ENCODE results near the gene FAM200A.
"Not testable (repeated sequence)": the region's sequence is repeated elsewhere in the genome, so short reads cannot be mapped to it uniquely, and the experiment has no call there.

FAM200A gene

DNA sequence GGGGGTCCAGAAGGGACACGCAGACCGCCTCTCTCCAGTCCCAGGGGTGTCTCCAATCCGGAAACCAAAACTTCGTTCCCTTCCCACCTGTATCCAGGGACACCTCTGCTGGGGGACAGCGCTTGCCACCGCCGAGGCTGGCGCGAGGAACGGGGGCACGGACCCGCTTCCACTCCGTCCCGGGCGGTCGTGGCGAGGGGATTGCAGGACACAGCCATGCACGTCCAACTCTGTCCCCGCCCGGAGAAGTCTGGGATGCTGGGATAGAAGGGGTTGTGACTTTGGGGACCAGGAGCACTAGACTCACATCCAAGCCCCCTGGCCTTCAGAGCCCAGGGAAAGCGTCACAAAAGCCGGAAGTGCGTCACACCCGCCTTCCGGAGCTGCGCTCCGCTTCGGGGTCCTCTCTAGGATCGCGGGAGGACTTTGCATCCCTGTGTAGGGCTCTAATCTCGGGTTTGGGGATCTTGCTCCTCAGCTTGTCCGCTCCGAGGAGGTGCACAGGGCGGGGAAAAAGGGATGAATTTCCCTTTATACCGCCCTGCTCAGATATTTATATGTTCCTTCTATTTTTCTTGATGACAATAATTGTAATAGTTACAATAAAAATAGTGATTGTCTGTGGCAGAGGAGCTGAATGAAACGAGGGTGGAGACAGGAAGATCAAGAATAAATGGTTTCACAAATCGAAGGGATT lies at the start of gene FAM200A:
FAM200A (minus strand) TSS at position 348 of the 697 bp plus-strand sequence. CDS start 3,707 bp downstream, outside the sequence.
- peak; percentile 100 for ATAC-seq

DNA sequence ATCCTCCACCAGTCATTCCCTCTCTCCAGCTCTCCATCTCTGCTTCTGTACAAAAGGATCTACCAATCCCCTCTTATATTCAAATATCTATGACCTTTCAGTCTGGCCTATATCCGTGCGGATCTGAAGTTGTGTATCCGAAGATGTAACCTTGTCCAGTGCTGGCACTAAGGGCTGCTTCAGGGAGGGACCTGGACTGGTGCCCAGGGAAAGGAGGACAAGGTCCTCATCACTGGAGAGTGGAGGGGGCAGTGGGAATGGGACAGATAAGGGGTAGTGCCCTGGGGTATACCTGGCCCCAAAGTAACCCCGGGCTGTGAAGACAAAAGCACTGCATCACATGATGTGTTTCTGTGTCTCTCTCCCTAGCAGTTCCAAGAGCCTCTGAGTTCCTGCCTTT lies 47.9 kb upstream of the FAM200A start:
- no peak for ATAC-seq

More for the DNA sequence above, at the start of gene FAM200A:
- DNase-seq, result peak; percentile 88

DNA sequence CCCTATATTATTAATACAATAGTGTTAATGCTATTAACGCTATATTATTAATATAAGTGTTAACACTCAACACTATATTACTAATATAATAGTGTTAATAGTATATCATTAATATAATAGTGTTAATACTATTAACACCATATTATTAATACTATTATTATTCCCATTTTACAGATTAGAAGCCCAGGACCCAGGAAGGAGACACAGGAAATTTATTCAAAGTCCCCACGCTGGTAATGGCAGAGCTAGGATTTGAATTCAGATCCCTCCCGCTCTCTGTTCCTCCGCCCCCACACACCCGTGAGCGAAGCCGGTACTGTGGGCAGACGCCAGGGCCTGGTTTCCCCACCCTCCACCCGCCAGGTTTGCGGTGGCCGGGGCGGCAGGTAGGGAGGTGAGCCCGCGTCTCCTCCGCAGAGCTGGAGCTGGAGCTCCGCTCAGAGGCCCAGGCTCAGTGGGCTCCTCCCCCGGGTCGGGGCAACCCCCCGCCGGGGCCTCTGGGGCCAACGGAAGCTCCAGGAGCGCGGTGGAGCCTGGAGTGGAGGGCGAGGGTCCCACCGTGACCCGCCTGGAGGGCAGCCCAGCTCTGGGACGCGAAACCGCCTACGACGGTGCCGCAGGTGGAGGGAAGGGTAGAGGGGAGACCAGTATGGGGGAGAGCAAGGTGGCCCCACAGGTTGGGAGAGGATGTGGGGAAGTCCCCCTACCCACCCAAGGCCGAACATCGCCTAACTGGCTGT lies 46.0 kb upstream of the FAM200A start, which contains the start of gene TMEM225B:
TMEM225B (plus strand) TSS at position 506 of the 740 bp plus-strand sequence. CDS start 6,122 bp downstream, outside the sequence.
- ATAC-seq (no peak), DNase-seq (no peak)

More for the DNA sequence above, 47.9 kb upstream of the FAM200A start:
- no peak for DNase-seq

DNA sequence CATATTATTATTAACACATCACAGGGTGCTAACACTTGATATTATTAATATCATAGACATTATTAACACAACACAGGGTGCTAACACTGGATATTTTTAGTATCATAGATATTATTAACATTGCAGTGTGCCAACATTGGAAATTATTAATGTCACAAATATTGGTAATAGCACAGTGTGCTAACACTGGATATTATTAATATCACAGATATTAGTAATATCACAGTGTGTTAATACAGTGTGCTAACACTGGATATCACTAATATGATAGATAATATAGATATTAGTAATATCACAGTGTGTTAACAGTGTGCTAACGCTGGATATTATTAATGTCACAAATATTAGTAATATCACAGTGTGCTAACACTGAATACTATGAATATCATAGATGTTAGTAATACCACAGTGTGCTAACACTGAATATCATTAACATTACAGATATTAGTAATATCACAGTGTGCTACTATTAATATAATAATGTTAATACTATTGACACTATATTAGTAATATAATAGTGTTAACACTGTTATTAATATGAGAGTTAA lies 44.6 kb upstream of the FAM200A start:
- no peak for ATAC-seq

DNA sequence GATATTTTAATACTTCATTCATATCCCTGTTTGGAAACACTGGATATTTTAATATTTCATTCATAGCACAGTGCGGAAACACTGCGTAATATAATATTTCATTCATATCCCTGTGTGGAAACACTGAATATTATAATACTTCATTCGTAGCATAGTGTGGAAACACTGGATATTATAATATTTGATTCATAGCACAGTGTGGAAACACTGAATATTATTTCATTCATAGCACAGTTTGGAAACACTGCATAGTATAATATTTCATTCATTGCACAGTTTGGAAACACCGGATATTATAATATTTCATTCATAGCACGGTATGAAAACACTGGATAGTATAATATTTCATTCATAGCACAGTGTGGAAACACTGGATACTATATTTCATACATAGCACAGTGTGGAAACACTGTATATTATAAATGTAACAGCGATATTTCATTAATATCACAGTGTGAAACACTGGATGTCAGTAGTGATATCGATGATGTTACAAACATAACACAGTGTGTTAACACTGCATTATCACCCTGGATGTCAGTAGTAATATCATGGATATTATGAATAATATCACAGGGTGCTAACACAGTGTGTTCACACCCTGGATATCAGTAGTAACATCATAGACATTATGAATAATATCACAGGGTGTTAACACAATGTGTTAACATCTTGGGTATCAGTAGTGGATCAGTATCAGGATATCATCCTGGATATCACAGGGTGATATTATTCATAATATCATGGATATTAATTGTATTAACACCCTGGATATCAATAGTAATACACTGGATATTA lies 43.2 kb upstream of the FAM200A start:
- ATAC-seq, result peak; percentile 58
- DNase-seq, result no peak

More for the DNA sequence above, 44.6 kb upstream of the FAM200A start:
- no peak for DNase-seq

DNA sequence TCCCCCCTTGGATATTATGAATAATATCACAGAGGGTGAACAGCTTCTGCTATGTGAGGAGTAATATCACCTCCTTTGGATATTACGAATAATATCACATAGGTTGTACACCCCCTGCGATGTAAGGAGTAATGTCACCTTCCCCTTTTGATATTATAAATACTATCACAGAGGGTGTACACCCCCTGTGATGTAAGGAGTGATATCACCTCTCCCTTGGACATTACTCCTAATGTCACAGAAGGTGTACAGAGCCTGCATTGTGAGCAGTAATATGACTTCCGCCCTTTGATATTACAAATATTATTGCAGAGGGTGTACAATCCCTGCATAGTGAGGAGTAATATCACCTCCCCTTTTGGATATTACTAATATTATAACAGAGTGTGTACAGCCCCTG lies 37.0 kb upstream of the FAM200A start:
- ATAC-seq, result peak; percentile 27
- DNase-seq, result no peak

DNA sequence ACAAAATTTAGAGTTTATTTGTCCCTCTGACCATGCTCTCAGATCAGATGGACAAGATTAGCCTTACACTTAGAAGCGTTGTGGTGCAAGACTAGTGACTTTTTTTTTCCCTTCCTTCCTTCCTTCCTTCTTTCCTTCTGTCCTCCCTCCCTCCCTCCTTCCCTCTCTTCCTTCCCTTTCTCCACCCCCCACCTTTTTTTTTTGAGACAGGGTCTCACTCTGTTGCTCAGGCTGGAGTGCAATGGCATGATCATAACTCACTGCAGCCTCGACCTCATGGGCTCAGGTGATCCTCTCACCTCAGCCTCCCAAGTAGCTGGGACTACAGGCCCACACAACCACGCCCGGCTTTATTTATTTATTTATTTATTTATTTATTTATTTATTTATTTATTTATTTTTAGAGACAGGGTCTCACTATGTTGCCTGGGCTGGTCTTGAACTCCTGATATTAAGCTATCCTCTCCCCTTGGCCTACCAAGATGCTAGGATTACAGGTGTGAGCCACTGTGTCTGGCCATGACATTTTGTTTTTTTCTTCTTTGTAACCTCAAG lies 28.9 kb upstream of the FAM200A start:
- ATAC-seq, result not testable (repeated sequence)

DNA sequence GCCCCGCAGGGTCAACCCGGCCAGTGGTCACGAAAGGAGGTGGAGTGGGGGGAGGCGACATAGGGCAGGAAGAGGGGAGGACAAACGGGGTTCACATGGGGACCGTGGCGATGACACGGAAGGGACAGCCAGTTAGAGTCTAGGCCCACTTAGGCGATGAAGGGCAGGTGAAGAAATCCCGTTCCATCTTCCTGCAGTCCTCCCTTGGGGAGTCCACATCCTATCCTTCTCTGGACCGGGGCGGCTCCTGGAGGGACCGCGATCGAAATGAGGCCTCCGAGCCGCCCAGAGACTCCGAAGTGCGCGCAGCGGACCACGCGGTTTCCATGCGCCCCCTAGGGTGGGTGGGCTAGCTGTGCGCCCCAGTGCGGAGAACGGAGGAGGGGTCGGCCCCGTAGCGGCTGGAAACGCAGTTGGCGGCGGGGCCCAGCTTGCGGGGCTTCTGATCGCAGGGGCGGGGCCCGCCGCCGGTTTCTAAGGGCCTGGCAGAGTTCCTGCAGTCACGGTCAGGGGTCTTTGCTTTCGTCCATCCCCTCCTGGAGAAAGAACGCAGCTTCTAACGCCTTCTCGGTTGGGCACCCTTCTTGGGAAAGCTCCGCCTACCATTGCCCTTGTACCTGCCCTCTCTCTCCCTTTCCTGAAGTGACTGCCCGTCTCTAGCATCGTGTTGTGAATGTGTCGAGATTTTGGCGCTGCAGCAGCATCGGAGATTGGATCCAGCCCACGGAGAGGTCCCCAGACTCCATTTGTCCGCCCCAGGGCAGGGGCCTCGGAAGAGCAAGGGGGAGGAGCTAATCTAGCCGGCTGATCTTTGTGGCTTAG lies 28.3 kb upstream of the FAM200A start:
- DNase-seq (peak; percentile 69), ATAC-seq (peak; percentile 76)

More for the DNA sequence above, 28.9 kb upstream of the FAM200A start:
- not testable (repeated sequence) for DNase-seq

DNA sequence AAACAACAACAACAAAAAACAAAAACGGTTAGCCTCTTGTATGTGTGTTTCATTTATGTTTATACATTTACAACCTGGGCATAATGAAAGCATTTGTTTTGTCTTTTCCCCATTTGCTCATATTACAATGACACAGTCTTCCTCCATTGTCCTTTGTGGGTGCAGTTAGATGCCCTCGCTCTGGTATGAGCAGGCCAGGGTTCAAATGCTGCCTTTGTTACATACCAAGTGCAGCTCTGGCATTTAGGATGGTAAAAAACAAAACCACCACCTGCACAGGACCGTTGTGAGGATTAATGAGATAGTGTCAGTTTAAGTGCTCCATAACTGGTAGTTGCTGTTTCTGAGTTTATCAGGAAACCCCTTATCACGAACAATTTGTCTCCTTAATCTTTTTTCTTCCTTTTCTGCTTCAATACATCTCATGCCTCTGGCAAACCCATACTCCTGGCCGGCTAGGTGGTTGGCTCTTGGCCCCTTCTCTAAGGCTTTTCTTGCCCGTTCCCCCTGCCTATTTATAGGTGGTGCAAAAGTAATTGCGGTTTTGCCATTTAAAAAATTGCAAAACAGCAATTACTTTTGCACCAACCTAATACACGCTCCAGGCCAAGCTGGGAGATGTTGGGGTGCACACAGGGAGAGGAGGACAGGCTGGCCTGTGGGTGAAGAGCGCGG lies 27.5 kb upstream of the FAM200A start:
- ATAC-seq (no peak), DNase-seq (no peak)

DNA sequence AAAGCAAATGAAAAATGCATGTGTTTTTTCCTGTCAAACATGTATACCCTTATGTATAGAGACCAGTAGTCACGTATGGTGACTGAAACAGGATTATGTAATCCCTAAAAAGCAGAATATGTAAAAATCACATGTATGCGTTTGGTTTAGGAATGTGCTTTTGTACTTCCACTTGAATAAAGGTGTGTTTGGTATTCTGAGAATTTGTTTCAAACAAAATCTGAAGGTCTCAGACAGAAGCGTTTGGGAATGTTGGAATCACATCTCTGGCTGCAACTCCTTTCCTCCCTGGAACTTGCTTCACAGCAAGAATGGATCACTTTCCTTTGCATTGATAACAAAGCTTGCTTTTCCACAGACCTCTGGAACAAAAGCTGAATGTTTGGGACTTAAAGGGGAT lies 24.3 kb upstream of the FAM200A start:
- ATAC-seq (no peak), DNase-seq (no peak)

DNA sequence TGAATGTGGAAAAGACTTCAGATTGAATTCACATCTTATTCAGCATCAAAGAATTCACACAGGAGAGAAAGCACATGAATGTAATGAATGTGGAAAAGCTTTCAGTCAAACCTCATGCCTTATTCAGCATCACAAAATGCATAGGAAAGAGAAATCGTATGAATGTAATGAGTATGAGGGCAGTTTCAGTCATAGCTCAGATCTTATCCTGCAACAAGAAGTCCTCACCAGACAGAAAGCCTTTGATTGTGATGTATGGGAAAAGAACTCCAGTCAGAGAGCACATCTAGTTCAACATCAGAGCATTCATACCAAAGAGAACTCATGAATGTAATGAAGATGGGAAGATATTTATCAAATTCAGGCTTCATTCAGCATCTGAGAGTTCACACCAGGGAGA lies 21.3 kb upstream of the FAM200A start:
- DNase-seq (no peak), ATAC-seq (no peak)

DNA sequence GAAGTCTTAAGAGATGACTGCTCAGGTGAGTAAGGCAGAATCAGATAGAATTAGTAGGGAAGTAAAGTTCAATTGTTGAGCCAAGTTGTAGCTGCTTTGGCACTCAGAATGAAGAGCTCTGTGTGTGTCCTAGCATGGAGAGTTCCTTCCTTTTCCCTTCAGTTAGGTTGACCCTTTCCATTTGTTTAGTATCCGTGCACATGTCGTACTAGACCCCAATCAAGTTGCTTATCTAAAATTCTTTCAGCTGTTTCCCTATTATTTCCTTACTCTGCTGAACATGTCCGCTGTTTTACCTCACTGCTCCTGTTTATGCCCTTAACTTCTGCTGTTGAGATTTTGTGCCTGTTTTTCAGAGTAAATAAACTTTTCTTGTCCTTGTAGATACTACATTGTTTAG lies 19.9 kb upstream of the FAM200A start:
- DNase-seq (no peak), ATAC-seq (no peak)

DNA sequence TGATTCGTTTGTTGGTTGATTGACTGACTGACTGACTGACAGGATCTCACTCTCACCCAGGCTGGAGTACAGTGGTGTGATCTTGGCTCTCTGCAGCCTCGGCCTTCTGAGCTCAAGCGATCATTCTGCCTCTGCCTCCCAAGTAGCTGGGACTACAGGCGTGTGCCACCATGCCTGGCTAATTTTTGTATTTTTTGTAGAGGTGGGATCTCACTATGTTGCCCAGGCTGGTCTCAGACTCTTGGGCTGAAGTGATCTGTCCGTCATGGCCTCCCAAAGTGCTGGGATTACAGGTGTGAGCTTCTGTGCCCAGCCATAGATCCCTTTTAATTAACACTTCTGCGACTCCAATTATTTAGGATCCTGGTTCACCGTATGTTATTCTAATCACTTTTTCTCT lies 16.9 kb upstream of the FAM200A start:
- DNase-seq, ATAC-seq: not testable (repeated sequence)

DNA sequence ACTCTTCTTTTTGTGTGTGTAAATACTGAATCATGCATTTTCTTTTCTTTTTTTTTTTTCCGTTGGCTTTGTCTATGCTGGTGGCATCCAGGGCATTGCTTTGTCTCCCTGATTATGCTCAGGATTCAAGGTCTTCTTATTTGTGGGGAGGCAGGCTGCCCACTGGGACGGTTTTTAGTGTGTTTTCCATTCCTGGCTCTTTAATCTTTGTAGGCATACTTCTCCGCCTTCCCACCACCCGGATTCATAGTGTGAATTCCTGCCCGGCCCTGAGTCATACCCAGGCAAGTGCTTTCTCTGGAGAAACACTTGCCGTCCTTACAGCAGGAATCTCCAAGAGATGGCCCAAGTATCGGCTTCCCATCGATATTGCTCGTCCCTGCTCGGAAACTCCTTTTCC lies 11.7 kb upstream of the FAM200A start:
- no peak for ATAC-seq
- no peak for DNase-seq

DNA sequence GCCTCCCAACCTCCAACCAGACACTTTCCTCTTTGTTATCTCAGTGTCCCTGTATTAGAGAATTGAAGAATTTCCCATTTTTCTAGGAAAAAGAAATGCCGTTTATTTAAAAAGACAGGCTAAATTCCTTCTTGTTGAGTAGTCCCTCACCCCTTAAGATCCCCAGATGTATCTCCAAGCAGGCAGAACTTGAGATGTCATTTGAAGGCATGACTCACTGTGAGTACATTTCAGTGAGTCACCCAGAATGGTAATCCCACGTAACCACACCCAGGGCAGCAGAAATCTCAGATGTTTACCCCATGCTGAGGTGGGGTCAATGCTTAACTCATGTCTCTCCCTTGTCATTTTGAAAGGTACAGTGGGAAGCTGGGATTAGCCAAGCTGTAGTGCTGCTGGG lies 10.9 kb upstream of the FAM200A start:
- peak; percentile 71 for ATAC-seq
- peak; percentile 52 for DNase-seq

DNA sequence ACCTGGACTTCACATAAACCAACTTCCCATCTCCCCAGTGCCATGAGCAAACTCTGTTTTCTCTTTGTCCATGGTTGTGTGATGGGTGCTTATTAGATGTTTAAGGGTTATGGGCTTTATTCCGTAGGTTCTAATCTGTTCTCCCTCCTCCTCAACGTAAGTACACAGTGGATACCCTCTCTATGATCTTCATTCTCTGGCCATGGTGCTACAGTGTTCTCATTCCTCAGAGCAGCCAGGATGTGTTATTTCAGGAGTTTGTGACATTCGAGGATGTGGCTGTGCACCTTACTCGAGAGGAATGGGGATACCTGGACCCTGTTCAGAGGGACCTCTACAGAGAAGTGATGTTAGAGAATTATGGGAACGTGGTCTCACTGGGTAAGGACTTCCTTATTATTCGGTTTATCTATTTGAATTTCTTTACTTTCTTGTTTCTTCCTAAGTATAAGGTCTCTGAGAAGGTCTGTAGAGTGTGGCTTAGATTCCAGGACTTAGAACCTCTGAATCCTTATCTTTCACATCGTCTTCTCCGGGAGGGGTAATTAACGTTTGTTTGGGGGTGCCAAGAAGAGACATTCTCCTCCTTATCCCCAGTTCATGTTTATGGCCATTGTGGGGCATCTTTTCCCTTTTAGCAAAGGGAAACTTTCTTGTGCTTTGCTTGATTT lies 10.3 kb upstream of the FAM200A start:
- DNase-seq (no peak), ATAC-seq (no peak)

DNA sequence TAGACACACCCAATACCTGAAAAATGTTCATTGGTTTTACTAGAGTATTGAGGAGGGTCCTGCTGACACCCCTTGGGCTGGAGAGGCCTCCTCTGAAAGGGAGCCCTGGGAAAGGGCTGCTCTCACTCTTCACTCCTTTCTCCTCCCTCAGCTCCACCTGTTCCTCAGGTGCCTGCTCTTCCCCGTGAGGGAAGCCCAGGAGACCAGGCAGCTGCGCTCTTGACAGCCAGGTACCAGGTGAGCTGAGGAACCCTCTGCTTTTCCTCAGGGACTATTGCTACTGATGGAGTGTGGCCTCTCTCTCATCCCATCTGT lies 9.8 kb upstream of the FAM200A start:
- no peak for ATAC-seq

DNA sequence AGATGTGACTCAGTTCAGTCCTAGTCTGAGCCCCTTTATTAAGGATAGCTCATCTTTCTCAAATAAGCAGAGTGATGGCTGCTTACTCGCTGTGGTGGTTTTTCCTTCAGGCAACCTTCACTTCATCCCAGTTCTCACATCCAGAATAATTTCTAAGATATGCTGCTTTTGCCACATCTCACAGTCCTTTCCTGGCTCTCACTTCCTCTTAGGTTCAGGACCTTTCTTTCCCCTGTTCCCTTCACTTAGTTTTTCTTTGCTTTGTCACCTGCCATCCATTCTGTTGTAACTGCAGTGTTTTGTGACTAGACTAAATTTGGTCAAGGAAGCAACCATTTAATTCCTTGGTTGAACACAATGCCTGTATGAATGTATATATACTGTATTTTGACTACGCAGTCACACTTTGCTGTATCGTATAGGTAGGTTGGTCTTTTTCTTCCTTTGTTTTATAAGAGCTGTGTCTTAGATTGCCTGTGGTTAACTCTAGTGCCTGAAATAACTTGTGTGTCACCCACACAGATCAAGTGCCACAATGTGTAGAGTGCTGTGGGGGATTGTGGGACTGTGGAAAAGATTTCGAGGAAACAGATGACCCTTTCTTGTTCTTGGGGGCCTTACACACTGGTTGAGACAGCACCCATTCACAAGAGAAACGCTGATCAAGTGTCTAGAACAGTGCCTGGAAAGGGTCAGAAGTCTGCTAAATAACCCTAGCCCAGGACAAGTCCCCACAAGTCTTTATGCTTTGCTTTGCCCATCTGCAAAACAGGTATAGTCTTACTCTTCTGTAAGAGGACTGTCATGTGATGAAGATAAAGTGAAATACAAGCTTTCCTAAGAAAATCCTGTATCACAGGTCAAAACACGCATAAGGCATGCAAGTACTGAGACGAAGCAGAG lies 9.2 kb upstream of the FAM200A start:
- no peak for ATAC-seq
- no peak for DNase-seq

More for the DNA sequence above, 9.8 kb upstream of the FAM200A start:
- DNase-seq, result no peak
